ENCODE results near the gene APOBEC4.
A peak's percentile ranks its signal among the peaks of the same experiment; 100 is the strongest.
"Not testable (repeated sequence)": the region's sequence is repeated elsewhere in the genome, so short reads cannot be mapped to it uniquely, and the experiment has no call there.

Gene APOBEC4, protein sequence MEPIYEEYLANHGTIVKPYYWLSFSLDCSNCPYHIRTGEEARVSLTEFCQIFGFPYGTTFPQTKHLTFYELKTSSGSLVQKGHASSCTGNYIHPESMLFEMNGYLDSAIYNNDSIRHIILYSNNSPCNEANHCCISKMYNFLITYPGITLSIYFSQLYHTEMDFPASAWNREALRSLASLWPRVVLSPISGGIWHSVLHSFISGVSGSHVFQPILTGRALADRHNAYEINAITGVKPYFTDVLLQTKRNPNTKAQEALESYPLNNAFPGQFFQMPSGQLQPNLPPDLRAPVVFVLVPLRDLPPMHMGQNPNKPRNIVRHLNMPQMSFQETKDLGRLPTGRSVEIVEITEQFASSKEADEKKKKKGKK

DNA sequence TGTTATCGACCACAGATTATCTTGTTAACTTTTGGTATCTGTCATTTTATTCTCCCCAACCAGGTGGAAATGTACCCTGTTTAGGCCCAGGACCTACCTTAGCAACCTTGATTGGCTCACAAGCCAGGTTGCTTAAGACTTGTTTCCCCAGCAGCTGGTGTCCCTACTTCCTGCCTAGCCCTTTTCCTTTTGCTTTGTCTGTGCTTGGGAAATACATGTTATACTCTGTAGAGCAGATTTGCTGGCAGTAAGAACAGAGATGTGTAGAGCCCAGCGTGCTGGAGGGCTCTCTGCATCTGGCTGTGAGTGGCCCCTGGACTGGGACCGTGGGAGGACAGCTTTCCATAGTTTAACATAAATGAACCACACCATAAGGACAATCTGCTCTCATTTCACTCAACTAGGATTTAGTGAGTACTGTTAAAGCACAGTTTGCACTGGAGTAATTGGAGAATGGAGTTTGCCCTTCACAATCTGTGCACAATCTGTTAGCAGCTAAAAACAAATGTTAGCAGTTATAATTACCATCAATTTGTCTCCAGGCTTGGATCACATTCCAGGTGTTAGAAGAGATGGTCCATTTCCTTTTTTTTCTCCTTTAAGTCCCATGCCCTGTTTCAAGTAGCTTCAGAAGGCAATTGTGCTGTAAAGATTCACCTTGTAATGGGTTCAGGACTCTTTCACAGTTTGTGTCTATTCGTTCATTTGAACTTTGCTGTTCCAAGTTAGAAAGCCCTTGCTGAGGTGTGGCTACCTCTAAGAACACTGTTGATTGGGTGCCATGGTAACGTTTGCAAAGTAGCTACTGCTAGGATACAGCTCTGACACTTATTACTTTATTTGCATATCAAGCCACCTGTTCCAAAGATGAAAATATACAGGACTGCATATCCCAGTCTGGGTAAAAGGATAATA is at the start of gene APOBEC4:
TSS of gene APOBEC4 (minus strand) at position 770 of the 915 bp plus-strand sequence. CDS start 4,535 bp downstream, outside the sequence.
- DNase-seq (ENCODE audit: low read depth), result no peak

DNA sequence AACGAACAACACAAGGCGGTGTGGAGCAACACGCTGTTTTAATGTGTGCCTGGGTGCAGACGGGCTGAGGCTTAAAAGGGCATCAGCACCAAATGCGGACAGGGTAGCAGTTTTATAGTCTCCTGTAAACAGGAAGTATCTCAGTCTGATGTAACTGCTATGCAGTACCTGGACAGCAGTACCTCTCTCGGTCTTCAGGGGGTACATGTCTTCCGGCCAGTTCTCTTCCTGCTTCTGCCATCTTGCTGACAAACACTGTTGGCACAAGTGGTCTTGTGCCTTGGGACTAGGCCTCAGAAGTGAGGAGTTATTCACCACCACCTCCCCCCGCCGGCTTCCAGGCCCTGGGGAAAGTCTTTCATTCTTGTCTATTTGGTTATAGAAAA is 49.7 kb upstream of the APOBEC4 start:
- DNase-seq (ENCODE audit: low read depth), result no peak

DNA sequence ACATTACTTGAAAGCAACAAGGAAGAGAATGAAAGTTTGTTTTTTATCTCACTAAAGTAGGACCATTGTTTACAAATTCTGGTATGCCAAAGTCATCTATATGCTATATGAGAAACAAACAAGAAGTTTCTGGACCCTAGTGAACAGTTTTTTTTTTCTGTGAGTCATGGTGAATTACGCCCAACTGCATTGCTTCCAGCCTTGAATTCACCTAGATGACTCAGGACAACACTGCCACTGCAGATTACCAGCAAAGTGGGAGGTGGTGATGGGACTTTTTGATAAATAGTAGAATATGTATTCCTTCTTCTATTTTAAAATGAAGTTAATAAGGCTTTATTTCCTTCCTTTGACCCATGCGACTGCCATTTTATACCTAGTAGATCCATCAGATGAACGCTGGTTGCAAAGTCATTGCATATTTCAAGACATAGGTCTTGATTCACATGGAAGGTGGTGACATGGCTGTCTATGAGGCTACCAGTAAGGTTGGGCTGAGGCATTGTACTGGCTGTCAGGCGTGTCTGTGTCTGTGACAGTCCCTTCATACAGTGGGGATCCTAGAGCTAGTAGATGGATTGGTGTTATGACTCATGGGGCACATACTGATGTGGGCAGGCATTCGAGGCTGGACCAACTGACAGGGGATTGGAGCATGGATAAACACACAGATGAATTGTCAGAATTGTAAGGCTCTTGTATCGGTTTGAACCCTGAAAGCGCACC is 49.1 kb upstream of the APOBEC4 start:
- no peak for DNase-seq (ENCODE audit: low read depth)

DNA sequence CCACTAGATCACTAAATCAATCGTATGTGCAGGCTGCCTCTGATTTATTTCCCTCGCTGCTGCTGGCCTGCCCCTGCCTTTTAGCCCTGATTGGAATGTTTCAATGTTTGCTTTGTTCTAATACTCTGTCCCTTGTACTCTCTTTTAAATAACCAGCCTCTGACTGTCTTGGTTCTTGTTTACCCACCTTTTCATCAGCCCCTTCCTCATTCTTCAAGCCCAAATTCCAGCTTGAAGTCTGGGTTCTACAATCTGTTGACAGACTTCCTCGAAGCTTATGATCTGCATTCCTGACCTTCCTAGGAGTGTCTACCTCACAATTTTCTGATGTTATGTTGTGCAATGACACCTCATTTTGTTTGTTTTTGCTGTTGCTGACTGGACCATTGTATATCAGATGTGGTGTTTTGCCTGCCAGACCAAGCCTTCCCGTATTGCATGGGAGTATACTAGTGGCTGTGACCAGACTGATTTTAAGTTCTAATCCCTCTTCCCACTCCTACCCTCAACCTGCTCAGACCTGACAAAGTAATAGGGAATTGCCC is 46.6 kb upstream of the APOBEC4 start:
- DNase-seq (ENCODE audit: low read depth), result no peak

DNA sequence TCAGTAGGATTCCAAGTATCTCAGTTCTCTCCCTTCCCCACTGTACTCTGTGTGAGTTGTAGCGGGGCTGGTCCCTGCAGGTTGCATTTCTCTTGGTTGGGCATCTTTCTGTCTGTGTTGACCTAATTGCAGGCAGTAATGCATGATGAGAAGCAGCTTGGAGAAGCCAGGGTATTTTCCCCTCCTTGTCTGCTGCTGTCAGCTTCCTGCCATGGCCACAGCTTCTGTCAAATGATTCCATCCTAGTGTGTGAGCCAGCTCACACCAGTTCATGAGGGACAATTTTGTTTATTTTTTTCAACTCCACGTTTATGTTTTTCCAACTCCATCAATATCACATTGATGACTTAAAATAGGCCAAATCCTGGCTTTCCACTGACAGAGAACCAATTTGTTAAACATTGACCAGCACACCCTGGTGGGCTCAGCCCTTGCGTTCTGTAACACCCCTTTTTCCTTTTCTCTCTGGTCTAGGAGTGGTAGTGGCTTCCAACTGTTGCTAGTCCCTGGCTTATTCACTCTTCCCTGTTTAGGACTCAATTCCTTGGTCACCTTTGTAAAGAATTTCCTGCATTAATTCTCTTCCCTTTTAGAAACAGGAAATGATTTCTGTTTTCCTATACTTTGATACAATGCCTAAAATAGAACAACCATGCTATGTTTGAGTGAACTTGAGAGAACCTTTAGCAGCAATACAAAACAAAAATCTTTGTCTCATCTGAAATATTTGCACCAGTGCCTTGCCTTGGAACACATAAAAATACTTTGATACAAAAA is 44.9 kb upstream of the APOBEC4 start:
- DNase-seq (ENCODE audit: low read depth), result no peak

DNA sequence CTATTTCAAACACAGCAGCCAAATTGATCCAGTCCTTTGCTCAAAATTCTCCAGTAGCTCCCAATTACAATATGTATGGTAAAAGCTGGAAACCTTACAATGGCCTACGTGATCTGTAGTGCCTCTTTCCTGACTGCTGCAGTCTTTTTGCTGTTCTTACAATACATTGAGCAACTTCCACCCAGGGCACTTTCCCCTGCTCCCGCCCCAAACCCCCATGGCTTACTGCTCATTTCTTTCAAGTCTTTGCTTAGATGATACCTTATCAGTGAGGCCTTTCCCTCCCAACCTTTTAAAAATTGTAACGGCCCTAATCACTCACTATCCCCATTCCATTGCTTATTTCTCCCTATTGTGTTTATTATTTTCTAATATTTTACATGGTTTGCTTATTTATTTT is 43.9 kb upstream of the APOBEC4 start:
- DNase-seq (ENCODE audit: low read depth), result no peak

DNA sequence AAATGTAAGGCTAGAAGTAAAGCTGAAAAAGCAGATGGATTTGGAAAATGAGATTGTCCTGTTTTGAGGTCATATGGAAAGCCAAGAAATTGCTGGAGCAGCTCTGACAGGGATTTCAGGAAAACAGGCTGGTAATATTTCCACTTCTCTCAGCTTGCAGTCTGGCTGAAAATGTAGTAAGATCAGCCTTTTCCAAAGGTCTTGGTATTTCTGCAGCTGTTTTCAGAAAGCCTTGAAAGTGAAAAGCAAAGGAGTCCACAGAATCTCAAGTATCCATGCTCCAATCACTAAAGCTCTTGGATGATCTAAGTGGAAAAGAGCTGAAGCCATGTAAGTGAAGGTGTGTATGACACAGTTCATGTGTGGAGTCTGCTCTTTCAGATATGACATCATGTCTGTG is 41.6 kb upstream of the APOBEC4 start:
- DNase-seq (ENCODE audit: low read depth), result no peak

DNA sequence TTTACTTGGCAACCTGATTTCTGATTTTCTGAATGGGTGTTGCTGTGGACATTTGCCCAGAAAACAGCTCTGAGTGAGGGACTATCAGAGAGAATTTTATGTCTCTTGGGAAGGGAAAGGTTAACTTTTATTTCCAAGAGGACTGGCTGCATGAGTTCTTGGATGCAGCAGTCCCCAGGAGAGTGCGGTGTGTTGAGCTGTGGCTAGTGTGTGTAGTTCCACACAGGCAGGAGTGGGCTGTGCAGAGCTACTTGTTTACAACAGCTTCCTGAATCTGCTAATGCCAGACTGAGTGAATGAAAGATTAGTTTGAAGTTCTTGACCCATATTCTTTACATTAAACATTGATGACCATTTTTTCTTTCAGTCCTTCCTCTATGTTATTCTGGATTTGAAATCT is 41.0 kb upstream of the APOBEC4 start:
- no peak for DNase-seq (ENCODE audit: low read depth)

DNA sequence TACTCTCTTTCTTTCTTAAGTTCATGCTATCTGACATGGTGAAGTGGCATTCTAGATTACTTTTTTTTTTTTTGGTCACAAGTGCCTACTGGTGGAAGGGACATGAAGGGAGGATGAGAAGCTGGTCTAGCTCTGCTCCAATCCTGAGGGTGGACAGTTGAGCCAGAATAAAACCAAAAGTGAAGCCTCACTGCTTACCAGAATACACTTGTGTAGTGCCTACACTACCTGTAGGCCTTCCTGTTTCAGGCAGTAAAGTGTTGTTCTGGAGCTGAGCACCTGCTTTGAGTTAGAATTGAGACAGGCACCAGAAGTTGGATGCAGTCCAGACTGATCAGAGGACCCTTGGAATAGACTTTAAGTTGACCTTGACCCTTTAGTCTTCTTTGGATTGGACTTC is 40.4 kb upstream of the APOBEC4 start:
- no peak for DNase-seq (ENCODE audit: low read depth)

DNA sequence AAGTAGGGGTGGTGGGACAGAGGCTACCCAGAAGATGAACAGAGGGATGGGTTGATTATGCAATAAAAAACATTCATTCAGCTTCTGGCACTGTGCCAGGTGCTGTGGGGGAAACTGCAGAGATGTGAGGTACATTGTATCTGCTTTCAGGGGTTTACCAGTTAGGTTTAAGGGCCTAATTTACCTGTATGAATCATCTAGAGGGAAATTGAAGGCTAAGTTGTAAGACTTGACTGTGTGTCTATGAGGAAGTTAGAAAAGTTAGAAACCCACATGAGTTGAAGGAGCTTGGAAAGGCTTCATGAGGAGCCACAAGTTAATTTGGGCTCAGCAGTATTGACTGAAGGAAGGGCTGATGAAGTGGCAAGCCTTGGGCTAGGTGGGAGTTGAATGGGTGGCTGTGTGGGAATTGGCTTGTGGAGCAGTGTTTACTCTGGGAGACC is 36.7 kb upstream of the APOBEC4 start:
- DNase-seq (ENCODE audit: low read depth), result no peak

DNA sequence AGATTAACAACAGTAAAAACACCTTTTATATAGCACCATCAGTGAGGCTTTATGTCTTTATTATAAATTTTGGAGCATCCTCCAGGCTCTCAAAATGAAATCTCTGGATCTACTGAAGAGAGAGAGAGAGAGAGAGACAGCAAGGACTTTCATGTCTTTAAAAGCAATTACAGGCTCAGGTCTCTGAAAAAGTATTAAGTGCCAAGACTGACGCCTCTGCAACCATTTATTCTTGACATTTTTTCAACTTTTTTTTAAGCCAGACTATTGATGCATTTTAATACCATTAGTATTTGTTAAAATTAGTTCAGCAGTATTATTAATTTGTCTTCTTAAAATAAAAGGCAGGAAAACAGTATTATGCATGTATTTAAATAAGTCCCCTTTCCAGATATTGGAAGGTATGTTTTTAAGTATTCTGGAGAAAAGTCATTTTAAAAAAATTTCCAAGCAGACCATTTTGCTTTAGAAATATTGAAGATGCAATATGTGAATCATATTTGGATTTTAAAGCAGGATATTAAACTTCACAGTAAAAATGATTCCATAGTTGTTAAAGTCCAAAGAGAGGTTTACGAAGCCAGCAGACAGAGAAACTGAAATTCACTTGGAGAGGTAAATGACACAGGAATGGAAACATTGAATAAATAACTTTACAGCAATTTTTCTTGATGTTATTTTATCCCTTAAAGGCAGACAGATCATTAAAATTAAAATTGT is 35.4 kb upstream of the APOBEC4 start:
- DNase-seq (ENCODE audit: low read depth), result no peak

DNA sequence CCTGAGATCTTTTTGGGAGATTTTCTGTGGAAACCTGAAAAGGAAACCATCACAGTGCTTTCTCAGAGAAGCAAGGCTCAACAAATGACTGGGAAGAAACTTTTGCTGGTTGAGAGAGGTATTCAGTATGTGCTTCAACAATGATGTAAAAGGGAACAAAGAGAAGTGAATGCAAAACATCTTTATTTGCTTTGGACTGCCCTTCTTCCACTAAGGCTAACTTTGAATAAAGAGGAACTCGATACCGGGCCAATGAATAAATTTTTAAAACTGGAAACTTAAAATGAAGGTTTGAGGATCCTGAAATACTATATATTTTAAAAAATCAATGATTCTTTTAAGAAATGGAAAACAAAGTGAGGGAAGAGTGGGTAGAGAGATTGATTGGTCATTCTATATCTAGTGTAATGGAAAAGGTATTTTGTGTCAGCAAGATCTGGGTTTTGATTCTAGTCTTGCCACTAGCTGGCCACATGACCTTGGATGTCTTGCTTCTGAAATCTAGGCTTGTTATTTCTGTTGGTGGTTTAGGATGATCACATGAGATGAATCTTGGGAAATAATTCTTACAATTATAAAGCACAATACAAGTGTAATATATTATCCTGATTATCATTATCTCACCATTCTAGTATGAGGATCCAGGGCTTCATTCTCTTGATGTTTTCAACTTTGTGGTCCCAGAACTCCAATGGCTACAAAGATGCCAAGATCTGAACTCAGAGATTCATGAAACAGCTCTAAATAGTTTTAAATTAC is 34.6 kb upstream of the APOBEC4 start:
- no peak for DNase-seq (ENCODE audit: low read depth)

DNA sequence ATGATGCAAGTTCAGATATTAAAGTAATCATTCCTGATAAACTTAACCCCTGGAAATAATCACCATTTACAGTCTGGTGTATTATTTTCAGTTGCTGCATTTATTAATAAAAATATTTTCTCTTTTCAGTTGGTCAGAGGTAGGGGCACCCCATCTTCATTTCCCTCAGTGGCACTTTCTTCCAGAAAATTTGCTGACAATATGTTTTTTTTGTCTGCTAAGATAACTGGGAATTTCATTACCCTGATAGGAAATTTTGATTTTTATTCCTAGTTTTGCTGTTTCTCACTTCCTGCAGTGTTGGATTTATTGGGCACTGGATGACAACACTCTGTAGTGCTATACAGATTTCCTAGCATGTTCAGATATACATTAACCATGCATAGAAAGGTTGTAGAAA is 33.1 kb upstream of the APOBEC4 start:
- DNase-seq (ENCODE audit: low read depth), result no peak

DNA sequence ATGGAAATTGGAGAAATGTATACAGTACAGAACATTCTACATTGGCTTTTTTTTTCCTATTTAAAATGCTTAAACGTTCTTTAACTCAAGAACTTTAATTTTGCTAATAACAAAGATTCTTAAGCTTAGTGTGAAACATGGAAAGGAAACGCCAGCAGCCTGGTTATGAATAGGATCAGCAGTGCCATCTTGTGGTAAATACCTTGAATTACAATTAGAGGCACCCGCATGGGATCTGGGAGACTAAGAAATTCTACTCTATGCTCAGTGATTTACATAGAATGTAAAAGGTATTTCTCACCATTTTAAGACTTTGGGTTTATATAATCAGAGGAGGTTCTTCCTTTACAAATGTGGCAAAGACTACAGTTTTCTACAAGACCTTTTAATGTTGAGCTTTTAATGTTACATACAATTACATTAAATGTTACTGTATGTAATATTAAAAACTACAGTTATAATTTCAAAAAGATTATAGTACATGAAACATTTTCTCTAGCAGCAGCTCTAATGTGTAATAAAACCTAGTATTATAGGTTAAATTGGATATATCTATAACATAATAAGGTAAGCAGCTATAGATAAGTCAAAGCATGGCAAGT is 32.1 kb upstream of the APOBEC4 start:
- DNase-seq (ENCODE audit: low read depth), result no peak

DNA sequence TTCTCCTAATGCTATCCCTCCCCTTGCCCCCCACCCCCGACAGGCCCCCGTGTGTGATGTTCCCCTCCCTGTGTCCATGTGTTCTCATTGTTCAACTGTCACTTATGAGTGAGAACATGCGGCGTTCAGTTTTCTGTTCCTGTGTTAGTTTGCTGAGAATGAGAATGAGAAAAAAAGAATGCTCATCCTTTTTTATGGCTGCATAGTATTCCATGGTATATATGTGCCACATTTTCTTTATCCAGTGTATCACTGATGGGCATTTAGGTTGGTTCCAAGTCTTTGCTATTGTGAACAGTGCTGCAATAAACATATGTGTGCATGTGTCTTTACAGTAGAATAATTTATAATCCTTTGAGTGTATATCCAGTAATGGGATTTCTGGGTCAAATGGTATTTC is 26.2 kb upstream of the APOBEC4 start:
- DNase-seq (ENCODE audit: low read depth), result not testable (repeated sequence)

DNA sequence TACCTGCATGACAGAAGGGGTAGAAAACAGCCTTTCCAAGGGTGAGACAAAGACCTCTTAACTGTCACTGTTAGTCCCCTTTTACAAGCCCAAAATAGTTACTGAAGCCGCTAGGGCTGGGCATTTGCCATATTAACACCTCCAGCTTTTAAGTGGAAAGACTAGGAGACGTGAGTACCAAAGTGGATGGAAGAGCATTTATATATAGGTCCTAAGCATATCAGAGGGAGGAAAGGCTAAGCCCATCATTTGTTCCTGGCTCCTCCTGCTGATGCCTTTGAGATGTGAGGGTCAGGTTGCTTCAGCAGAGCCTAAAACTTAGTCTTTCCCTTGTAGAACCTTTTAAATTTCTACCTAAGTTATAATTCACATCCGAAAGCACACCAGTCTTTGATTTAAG is 25.7 kb upstream of the APOBEC4 start:
- DNase-seq (ENCODE audit: low read depth), result no peak

DNA sequence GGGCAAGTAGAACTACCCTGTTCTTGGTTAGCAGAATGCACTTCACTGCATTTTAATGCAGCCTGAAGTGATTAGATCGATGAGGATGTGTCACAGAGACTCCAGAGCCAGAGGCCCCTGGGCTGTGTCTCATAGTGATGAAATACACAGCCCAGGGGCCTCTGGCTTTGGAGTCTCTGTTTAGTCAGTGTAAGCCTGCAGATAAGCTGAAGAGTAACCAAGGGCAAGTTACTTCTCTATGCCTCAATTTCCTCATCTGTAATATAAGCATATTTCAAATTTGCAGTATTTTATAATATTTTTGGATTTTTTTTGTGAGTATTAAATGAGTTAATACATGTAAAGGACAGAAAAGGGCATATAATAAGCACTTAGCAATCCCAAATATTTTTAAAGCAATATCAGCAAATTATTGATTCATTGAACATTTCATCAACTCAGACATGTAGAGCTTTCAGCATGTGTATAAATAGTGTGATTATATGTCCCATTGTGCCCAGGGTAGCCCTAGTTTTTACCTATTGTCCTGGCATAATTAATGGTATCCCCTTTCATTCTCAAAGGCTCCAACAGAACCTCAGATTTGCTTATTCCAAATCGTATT is 23.6 kb upstream of the APOBEC4 start:
- peak; percentile 56 for DNase-seq (ENCODE audit: low read depth)

DNA sequence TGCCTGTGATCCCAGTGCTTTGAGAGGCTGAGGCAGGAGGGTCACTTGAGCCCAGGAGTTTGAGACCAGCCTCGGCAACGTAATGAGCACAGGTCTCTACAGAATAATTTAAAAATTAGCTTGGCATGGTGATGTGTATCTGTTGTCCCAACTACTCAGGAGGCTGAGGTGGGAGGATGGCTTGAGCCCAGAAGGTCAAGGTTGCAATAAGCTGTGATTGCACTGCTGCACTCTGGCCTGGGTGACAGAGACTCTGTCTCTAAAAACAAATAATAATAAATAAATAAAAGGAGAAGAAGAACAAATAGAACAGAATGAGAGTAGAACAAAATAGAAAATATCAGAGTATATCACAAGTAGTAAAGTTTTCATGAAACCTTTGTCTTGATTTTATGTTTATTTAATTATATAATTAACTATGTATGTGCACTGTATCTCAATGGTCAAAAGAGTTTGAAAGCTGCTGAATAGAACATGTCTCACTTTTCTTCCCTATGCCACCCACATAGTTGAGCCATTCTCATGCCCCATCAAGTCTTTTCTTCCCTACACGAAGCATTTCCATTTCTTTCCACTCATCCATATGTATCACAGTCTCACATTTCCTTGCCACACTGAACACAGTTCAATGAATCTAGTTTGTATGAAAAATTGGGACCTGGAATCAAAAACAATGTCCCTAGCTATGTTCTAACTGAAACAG is 22.9 kb upstream of the APOBEC4 start:
- no peak for DNase-seq (ENCODE audit: low read depth)

DNA sequence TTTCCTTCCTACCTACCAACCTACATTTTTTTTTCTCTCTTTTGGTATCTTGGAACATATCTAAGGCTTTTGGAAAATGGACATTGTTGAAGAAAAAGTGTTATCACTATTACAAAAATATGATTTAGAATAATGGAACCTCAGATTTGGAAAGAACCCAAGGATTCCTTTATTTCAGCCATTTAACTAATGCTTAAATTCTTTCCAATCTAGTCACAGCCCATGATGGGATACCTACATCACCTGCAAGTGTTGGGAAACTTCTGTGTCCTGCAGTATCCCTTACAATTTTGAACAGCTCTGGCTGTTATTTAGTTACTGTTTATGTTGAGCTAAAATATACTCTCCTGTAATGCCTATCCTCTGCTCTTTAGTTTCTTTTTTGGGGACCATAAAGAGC is 22.3 kb upstream of the APOBEC4 start:
- no peak for DNase-seq (ENCODE audit: low read depth)

Data from GM04504 (cell line).